HG02588 (cell line): ENCODE measurements around the gene PPM1M.

Source experiments
- ATAC-seq: cut with Tn5 transposase; IDR thresholded peaks from one replicate; pipeline ENCODE4 v1.9.1; 2021; ENCODE audit warnings: mild to moderate bottlenecking, moderate library complexity; ENCODE audit not compliant: unreplicated experiment

PPM1M gene

GRCh38 chr3:52215351-52215750 lies 30.2 kb upstream of the PPM1M start:
- no peak for ATAC-seq

- ATAC-seq, result no peak
Observed at GRCh38 chr3:52216585-52217408, 28.8 kb upstream of the PPM1M start.

- ATAC-seq, result no peak
Observed at GRCh38 chr3:52217409-52217805, 28.2 kb upstream of the PPM1M start.

- no peak for ATAC-seq
Observed at GRCh38 chr3:52218026-52218425, 27.5 kb upstream of the PPM1M start.

- no peak for ATAC-seq
Observed at GRCh38 chr3:52218454-52218853, 27.1 kb upstream of the PPM1M start.

GRCh38 chr3:52218937-52219650 lies 26.5 kb upstream of the PPM1M start:
- no peak for ATAC-seq

GRCh38 chr3:52220380-52221026 lies 25.1 kb upstream of the PPM1M start:
- ATAC-seq, result no peak

- no peak for ATAC-seq
Observed at GRCh38 chr3:52221141-52221562, 24.4 kb upstream of the PPM1M start.

GRCh38 chr3:52221563-52222318 lies 23.8 kb upstream of the PPM1M start:
- ATAC-seq, result no peak

- no peak for ATAC-seq
Observed at GRCh38 chr3:52222319-52223221, 23.0 kb upstream of the PPM1M start.

- ATAC-seq, result no peak
Observed at GRCh38 chr3:52223449-52224408, 21.8 kb upstream of the PPM1M start.

GRCh38 chr3:52225452-52226228 lies 19.9 kb upstream of the PPM1M start, which contains the start of gene TLR9:
TLR9 (minus strand) TSS chr3:52225645; CDS start chr3:52225529, 116 bp downstream.
- peak; percentile 72 for ATAC-seq

GRCh38 chr3:52226229-52226817 lies 19.2 kb upstream of the PPM1M start:
- ATAC-seq, result no peak

GRCh38 chr3:52227117-52227516 lies 18.4 kb upstream of the PPM1M start:
- no peak for ATAC-seq

GRCh38 chr3:52227766-52228165 lies 17.8 kb upstream of the PPM1M start:
- no peak for ATAC-seq

- ATAC-seq, result no peak
Observed at GRCh38 chr3:52228266-52228665, 17.3 kb upstream of the PPM1M start.

- no peak for ATAC-seq
Observed at GRCh38 chr3:52228751-52229291, 16.7 kb upstream of the PPM1M start.
